ENCODE measurements around the gene TRIL.

The TRIL gene

GRCh38 chr7:28957751-28958234, 337 bp downstream of the TRIL start:
- H3K4me3 ChIP-seq (ENCODE audit: low read length) = peak overlapping the region; percentile 18
- DNase-seq (ENCODE audit: low read depth) = peak; percentile 10
- TF ChIP-seq CTCF (IDR thresholded peaks at IDR 0.05; ENCODE audit: insufficient read depth, low read depth, low read length, missing control alignments) = no peak

- no peak for TF ChIP-seq CTCF (IDR thresholded peaks at IDR 0.05; ENCODE audit: insufficient read depth, low read depth, low read length, missing control alignments)
These were observed 923 bp downstream of the TRIL start for GRCh38 chr7:28957064-28957750.

GRCh38 chr7:28956608-28957063, 1.5 kb downstream of the TRIL start:
- peak; percentile 50 for TF ChIP-seq CTCF (IDR thresholded peaks at IDR 0.05; ENCODE audit: insufficient read depth, low read depth, low read length, missing control alignments)
- peak overlapping the region; percentile 16 for H3K4me3 ChIP-seq (ENCODE audit: low read length)
- peak; percentile 65 for DNase-seq (ENCODE audit: low read depth)

More at GRCh38 chr7:28957064-28957750, 923 bp downstream of the TRIL start:
- peak overlapping the region; percentile 16 for H3K4me3 ChIP-seq (ENCODE audit: low read length)
- DNase-seq (ENCODE audit: low read depth) = peak; percentile 29

GRCh38 chr7:28955718-28956607, 2.2 kb downstream of the TRIL start:
- peak; percentile 43 for TF ChIP-seq CTCF (IDR thresholded peaks at IDR 0.05; ENCODE audit: insufficient read depth, low read depth, low read length, missing control alignments)
- peak; percentile 59 for DNase-seq (ENCODE audit: low read depth)
- H3K4me3 ChIP-seq (ENCODE audit: low read length) = peak overlapping the region; percentile 26

GRCh38 chr7:28955356-28955717, 2.8 kb downstream of the TRIL start:
- no peak for DNase-seq (ENCODE audit: low read depth)
- TF ChIP-seq CTCF (IDR thresholded peaks at IDR 0.05; ENCODE audit: insufficient read depth, low read depth, low read length, missing control alignments) = no peak
- H3K4me3 ChIP-seq (ENCODE audit: low read length) = no peak overlapping the region

- H3K4me3 ChIP-seq (ENCODE audit: low read length) = no peak overlapping the region
- DNase-seq (ENCODE audit: low read depth) = no peak
- TF ChIP-seq CTCF (IDR thresholded peaks at IDR 0.05; ENCODE audit: insufficient read depth, low read depth, low read length, missing control alignments) = no peak
These were observed 3.2 kb downstream of the TRIL start for GRCh38 chr7:28954946-28955345.
